ENCODE results near the gene PIP. TPM values are rescaled to one million over a fixed set of nuclear protein-coding genes. Genes with fewer than 3 reads are reported as not detected.

The PIP gene
- total RNA-seq, 1 experiment from 2014 or later: not detected

DNA sequence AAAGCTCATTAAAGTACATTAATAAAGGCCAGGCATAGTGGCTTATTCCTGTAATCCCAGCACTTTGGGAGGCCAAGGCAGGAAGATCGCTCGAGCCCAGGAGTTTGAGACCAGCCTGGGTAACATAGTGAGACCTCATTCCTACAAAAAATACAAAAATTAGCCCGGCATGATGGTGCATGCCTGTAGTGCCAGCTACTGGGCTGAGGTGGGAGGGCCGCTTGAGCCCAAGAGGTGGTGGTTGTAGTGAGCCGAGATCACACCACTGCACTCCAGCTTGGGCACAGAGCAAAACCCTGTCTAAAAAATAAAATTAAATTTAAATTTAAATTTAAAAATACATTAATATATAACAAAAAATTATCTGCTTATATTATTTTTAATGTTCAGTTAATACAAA, 44.3 kb downstream of the PIP start:
- H3K79me2 ChIP-seq (ENCODE audit: insufficient read depth, low read length): no peaks in the 10 kb centered on the region
- H3K27ac Mint-ChIP-seq: no peak overlapping the region
- H2BK5ac ChIP-seq (ENCODE audit: insufficient read length, low read length): no peak overlapping the region
- no peak overlapping the region for H4K8ac ChIP-seq (replicated peaks; ENCODE audit: insufficient read length, low read depth, low read length)
- H3K4me2 ChIP-seq (ENCODE audit: insufficient read depth, insufficient read length, low read length): no peak overlapping the region
- no peak overlapping the region for H3K9ac ChIP-seq (ENCODE audit: extremely low read depth, insufficient read length, low read length)
- H4K91ac ChIP-seq (ENCODE audit: insufficient read length, low read depth, low read length): no peak overlapping the region
- H3K27me3 ChIP-seq (ENCODE audit: insufficient read depth, low read length): no peaks in the 10 kb centered on the region
- TF ChIP-seq, protein P1, sequence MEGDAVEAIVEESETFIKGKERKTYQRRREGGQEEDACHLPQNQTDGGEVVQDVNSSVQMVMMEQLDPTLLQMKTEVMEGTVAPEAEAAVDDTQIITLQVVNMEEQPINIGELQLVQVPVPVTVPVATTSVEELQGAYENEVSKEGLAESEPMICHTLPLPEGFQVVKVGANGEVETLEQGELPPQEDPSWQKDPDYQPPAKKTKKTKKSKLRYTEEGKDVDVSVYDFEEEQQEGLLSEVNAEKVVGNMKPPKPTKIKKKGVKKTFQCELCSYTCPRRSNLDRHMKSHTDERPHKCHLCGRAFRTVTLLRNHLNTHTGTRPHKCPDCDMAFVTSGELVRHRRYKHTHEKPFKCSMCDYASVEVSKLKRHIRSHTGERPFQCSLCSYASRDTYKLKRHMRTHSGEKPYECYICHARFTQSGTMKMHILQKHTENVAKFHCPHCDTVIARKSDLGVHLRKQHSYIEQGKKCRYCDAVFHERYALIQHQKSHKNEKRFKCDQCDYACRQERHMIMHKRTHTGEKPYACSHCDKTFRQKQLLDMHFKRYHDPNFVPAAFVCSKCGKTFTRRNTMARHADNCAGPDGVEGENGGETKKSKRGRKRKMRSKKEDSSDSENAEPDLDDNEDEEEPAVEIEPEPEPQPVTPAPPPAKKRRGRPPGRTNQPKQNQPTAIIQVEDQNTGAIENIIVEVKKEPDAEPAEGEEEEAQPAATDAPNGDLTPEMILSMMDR (conservative IDR thresholded peaks at IDR 0.05): no peak; the same call in 2 of the 3 replicates
- no peak overlapping the region for H2BK15ac ChIP-seq (ENCODE audit: low read depth, low read length)
- peaks cover 4 to 5% of the 10 kb centered on the region in 2 experiments for H3K4me1 Mint-ChIP-seq
- H3K23me2 ChIP-seq (ENCODE audit: insufficient read length, low read depth, low read length, poor library complexity, severe bottlenecking): no peaks in the 10 kb centered on the region
- H3K4me3 Mint-ChIP-seq: no peak overlapping the region
- DNase-seq: peak; percentile 29
- H3K18ac ChIP-seq (ENCODE audit: insufficient read length, low read depth, low read length): no peak overlapping the region
- no peaks in the 10 kb centered on the region; a peak in 2 of 7 replicates for H3K36me3 Mint-ChIP-seq (ENCODE audit: insufficient read depth in 1 of 3, low read depth in 3 of 3)
- WGBS (ENCODE audit: extremely low coverage, insufficient read length, low lambda C conversion rate): no CpG with 5 or more reads among the region's 5 CpGs
- no peak overlapping the region for H2AFZ ChIP-seq (ENCODE audit: low read length)
- no peak overlapping the region for H3K56ac ChIP-seq (ENCODE audit: insufficient read length, low read depth, low read length)
- no peak overlapping the region for H3K23ac ChIP-seq (ENCODE audit: insufficient read length, low read depth, low read length)
- no peak overlapping the region for H3K14ac ChIP-seq (ENCODE audit: insufficient read depth, low read length)
- H3K9me3 Mint-ChIP-seq: peaks cover 3 to 8% of the 10 kb centered on the region in 2 experiments; a peak in 4 of 5 replicates
- no peaks in the 10 kb centered on the region for H3K79me1 ChIP-seq (ENCODE audit: insufficient read depth, low read depth, low read length, poor library complexity, severe bottlenecking)
- no peak overlapping the region for H2BK12ac ChIP-seq (ENCODE audit: insufficient read length, low read depth, low read length)
- no peak overlapping the region for H2AK5ac ChIP-seq (ENCODE audit: insufficient read length, low read length)
- H3K4me1 ChIP-seq (ENCODE audit: insufficient read depth, low read length): no peaks in the 10 kb centered on the region
- H3K9me3 ChIP-seq (ENCODE audit: control insufficient read depth, low read depth, low read length): no peaks in the 10 kb centered on the region
- no peak overlapping the region for H2BK120ac ChIP-seq (ENCODE audit: low read depth, low read length, poor library complexity, severe bottlenecking)
- no peaks in the 10 kb centered on the region for H4K20me1 ChIP-seq (ENCODE audit: control insufficient read depth, insufficient read depth, insufficient read length)
- no peak overlapping the region for H3K27ac ChIP-seq (ENCODE audit: insufficient read length, low read depth, low read length)
- no peak overlapping the region for H3K4ac ChIP-seq (ENCODE audit: low read depth, low read length)
- no peak overlapping the region for H3T11ph ChIP-seq (ENCODE audit: low read length)
- H3K27me3 Mint-ChIP-seq (ENCODE audit: low read depth): 0 out of 2 replicates have a peak, but pooled peaks cover 1% of the 10 kb centered on the region
- no peak overlapping the region for H4K5ac ChIP-seq (ENCODE audit: insufficient read length, low read depth, low read length)
- H2BK20ac ChIP-seq (ENCODE audit: low read depth, low read length, poor library complexity, severe bottlenecking): no peak overlapping the region

All from H9 (cell line).